CD4-positive, CD25-positive, alpha-beta regulatory T cell (primary cell): ENCODE measurements around the gene EIF4E1B. TPM values are rescaled to one million over a fixed set of nuclear protein-coding genes. Genes with fewer than 3 reads are reported as not detected.
"Not testable (repeated sequence)": the region's sequence is repeated elsewhere in the genome, so short reads cannot be mapped to it uniquely, and the experiment has no call there.

Source experiments
- ATAC-seq, 2 donors: fragments of 150-1000 bp; cut with Tn5 transposase; one replicate each; pipeline ENCODE4 v1.10.0; 2021; ENCODE audit warnings: low read depth in 2 of 2, moderate number of reproducible peaks in 2 of 2, moderate library complexity in 1 of 2
- DNase-seq, 3 donors: peaks; one replicate each; pipeline versions ENCODE4 v3.0.0 to v3.0.0-alpha.2; 2012 to 2022; ENCODE audit warnings: mixed read lengths in 1 of 3
- H3K27ac ChIP-seq: one replicate; pipeline ENCODE4 v1.7.0; 2013; ENCODE audit warnings: mild to moderate bottlenecking, low read length; ENCODE audit not compliant: insufficient read depth, poor library complexity, severe bottlenecking
- H3K27me3 ChIP-seq: one replicate; pipeline ENCODE4 v1.7.0; 2013; ENCODE audit warnings: low read length; ENCODE audit not compliant: control insufficient read depth, insufficient read depth
- H3K36me3 ChIP-seq: one replicate; pipeline ENCODE4 v1.7.0; 2013; ENCODE audit warnings: mild to moderate bottlenecking, low read length, moderate library complexity; ENCODE audit not compliant: control insufficient read depth, insufficient read depth
- H3K4me1 ChIP-seq: 2 replicates; pipeline ENCODE4 v1.7.0; 2013; ENCODE audit warnings: mild to moderate bottlenecking, low read length; ENCODE audit not compliant: insufficient read depth, control insufficient read depth, poor library complexity, severe bottlenecking
- H3K4me3 ChIP-seq: one replicate; pipeline ENCODE4 v1.7.0; 2013; ENCODE audit warnings: low read depth, mild to moderate bottlenecking, low read length, moderate library complexity
- H3K9me3 ChIP-seq, 2 experiments: 1 replicate in 1 of 2; 2 replicates in 1 of 2; pipeline ENCODE4 v1.7.0; 2013; ENCODE audit warnings: low read length in 2 of 2, mild to moderate bottlenecking in 1 of 2, moderate library complexity in 1 of 2; ENCODE audit not compliant: control insufficient read depth in 2 of 2
- H3K27ac Mint-ChIP-seq, 3 donors: one replicate each; pipeline ENCODE4 v1.8.0; 2020 to 2022; ENCODE audit warnings: mild to moderate bottlenecking in 3 of 3, mixed read lengths in 3 of 3, moderate library complexity in 2 of 3
- H3K27me3 Mint-ChIP-seq: one replicate; pipeline ENCODE4 v1.8.0; 2022; ENCODE audit warnings: mild to moderate bottlenecking, mixed read lengths
- H3K36me3 Mint-ChIP-seq: one replicate; pipeline ENCODE4 v1.8.0; 2020; ENCODE audit warnings: mixed read lengths
- H3K4me1 Mint-ChIP-seq, 4 donors: one replicate each; pipeline ENCODE4 v1.8.0; 2020 to 2022; ENCODE audit warnings: mixed read lengths in 4 of 4, mild to moderate bottlenecking in 1 of 4
- H3K4me3 Mint-ChIP-seq, 4 donors: one replicate each; pipeline ENCODE4 v1.8.0; 2020 to 2022; ENCODE audit warnings: mild to moderate bottlenecking in 4 of 4, mixed read lengths in 4 of 4, moderate library complexity in 3 of 4
- H3K9me3 Mint-ChIP-seq, 7 donors: one replicate each; pipeline ENCODE4 v1.8.0; 2020 to 2022; ENCODE audit warnings: mixed read lengths in 7 of 7, mild to moderate bottlenecking in 3 of 7, moderate library complexity in 2 of 7
- polyA plus RNA-seq, 4 donors: library from polyadenylated mRNA; unstranded; fragments of 300-500 nt; fragmentation: Illumina TruSeq; gene quantifications; one replicate each; pipeline ENCODE4 v1.2.3, GENCODE V29; 2021
- total RNA-seq: library from RNA; stranded (reverse); gene quantifications from one replicate; pipeline ENCODE4 v1.2.3, GENCODE V29; 2022

Gene EIF4E1B
- total and polyA plus RNA-seq, 5 donors from 2014 or later = not detected

DNA sequence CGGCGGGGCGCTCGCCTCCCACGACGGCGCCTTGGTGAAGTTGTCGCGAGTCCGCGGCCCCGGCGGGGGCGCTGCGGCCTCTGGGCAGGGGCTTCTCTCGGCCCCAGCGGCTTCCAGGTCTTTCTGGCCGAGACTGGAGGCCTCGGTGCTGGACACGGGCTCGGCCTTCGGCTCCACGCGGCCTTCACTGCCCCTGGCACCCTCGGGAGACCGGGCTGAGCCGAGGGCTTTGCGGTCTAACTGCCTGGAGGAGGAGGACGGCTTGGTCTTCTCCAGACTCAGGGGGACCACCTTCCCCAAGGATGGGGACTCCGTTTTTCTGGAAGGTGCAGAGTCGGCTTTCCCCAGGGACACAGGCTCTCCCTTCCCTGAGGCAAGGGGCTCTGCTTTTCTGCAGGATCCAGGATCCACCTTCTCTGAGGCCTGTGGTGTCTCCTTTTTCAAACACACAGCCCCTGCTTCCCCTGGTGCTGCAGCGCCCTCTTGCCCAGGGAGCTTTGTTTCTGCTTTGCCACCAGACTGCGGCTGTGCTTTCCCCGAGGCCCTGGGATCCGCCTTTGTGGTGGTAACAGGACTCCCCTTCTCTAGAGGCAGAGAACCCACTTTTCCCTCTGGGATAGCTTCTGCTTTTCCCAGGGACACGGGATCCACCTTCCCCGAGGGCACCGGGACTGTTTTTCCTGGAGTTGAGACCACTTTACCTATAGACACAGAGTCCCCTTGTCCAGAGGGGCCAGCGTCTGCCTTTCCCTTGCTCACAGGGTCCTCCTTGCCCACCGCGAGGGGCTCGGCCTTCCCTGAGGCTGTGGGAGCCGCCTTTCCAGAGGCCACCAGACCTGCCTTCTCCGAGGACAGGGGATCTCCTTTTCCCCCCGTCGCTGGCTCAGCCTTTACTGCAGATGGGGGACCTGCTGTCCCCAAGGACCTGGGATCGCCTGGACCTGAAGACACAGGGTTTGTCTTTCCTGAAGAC is 32.8 kb upstream of the EIF4E1B start:
- H3K27ac ChIP-seq = no peak overlapping the region
- no peaks in the 10 kb centered on the region for H3K27me3 Mint-ChIP-seq
- peak in 1 of 3 donors; percentile 27 for DNase-seq

DNA sequence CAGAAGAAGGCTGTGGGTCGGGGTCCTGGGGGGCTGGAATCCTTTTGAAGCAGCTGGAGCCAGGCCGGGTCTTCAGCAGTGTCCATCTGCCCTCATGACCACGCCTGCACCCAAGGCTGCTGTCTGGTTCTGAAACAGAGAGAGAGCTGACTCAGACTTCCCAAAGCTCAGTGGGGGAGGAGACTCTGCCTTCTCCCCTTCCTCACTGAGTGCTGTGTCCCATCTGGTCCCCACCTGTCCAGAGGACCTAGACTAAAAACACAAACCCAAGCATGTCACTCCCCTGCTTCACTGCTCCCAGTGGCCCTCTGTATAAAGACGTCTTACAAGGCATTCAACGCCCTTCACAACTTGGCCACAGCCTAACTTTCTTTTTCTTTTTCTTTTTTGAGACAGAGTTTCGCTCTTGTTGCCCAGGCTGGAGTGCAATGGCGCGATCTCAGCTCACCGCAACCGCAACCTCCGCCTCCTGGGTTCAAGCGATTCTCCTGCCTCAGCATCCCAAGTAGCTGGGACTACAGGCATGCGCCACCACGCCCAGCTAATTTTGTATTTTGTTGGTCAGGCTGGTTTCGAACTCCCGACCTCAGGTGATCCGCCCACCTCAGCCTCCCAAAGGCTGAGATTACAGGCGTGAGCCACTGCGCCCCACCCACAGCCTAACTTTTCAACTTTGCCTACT is 30.6 kb upstream of the EIF4E1B start:
- H3K9me3 Mint-ChIP-seq, DNase-seq, H3K27ac Mint-ChIP-seq, H3K36me3 Mint-ChIP-seq, H3K36me3 ChIP-seq, H3K4me3 ChIP-seq, H3K27me3 Mint-ChIP-seq, ATAC-seq, H3K4me1 ChIP-seq, H3K27ac ChIP-seq, H3K9me3 ChIP-seq, H3K27me3 ChIP-seq: not testable (repeated sequence)
- H3K4me3 Mint-ChIP-seq = peak overlapping the region in 1 of 4 donors; percentile 36
- peaks cover 0 to 12% (median 0%) of the 10 kb centered on the region in 4 donors for H3K4me1 Mint-ChIP-seq

More for the DNA sequence above, 32.8 kb upstream of the EIF4E1B start:
- Mint-ChIP-seq H3K9me3 (peaks cover 0 to 1% (median 0%) of the 10 kb centered on the region in 7 donors), H3K27ac (no peak overlapping the region), H3K4me1 (peaks cover 0 to 9% (median 2%) of the 10 kb centered on the region in 4 donors), H3K36me3 (no peaks in the 10 kb centered on the region), H3K4me3 (peak overlapping the region; percentile 25 to 58 (median 51))
- Histone ChIP-seq H3K27me3 (no peaks in the 10 kb centered on the region), H3K36me3 (no peaks in the 10 kb centered on the region), H3K4me1 (peaks cover 8% of the 10 kb centered on the region), H3K9me3 (no peaks in the 10 kb centered on the region), H3K4me3 (no peak overlapping the region)
- no peak for ATAC-seq

DNA sequence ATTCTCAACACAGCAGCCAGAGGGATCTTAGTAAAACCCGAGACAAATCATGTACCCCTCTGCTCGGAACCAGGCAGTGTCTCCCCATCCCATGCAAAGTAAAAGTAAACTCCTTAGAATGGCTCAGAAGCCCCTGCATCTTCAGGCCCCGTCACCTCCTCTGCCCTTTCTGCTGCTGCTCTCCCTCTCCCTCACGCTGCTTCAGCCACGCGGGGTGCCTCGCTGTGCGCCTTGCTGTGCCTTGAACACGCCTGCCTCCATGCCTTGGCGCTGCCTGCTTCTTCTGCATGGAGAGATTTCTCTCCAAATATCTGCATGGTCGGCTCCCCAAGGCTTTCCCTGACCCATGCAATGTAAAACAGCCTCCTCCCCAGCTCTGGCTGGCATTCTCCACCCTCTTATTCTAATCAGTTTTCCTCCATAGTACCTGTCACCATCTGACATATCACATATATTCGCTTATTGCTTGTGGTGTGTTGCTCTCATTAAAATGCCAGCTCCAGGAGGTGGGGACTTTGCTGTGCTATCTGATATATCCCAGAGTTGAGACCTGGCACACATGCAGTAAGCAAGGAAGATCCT is 28.5 kb upstream of the EIF4E1B start:
- no peaks in the 10 kb centered on the region for H3K4me1 ChIP-seq
- DNase-seq = no peak
- ATAC-seq = no peak

DNA sequence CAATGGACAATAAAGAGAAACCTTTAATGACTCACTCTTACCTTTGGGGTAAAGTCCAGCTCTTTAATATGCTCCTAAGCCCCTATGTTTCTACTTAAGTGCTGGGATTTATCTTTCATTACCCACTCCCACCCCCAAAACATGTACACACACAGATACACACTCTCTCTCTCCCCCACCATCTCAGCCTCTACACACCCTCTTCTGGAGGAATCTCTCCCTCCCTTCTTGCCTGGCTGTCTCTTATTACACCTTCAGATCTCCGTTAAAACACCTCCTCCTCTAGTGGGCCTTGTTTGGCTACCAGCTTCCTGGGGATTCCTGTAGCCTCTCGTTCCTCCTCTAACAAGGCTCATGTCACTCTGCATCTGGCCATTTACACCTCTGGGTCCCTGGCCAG is 27.4 kb upstream of the EIF4E1B start:
- Mint-ChIP-seq H3K27ac (no peak overlapping the region), H3K9me3 (no peaks in the 10 kb centered on the region), H3K4me3 (peak overlapping the region in 1 of 4 donors; percentile 30), H3K4me1 (peaks cover 0 to 3% (median 0%) of the 10 kb centered on the region in 4 donors), H3K27me3 (peaks cover 5% of the 10 kb centered on the region), H3K36me3 (no peaks in the 10 kb centered on the region)
- no peaks in the 10 kb centered on the region for H3K27me3 ChIP-seq
- no peaks in the 10 kb centered on the region for H3K4me1 ChIP-seq
- H3K36me3 ChIP-seq = no peaks in the 10 kb centered on the region
- ATAC-seq = no peak
- DNase-seq = no peak
- H3K27ac ChIP-seq = no peak overlapping the region
- no peak overlapping the region for H3K4me3 ChIP-seq
- no peaks in the 10 kb centered on the region for H3K9me3 ChIP-seq

More for the DNA sequence above, 28.5 kb upstream of the EIF4E1B start:
- H3K4me3 Mint-ChIP-seq = peak overlapping the region in 1 of 4 donors; percentile 29
- H3K27me3 Mint-ChIP-seq = no peaks in the 10 kb centered on the region
- H3K27ac ChIP-seq = no peak overlapping the region
- peak overlapping the region in 1 of 3 donors; percentile 44 for H3K27ac Mint-ChIP-seq
- peaks cover 0 to 3% (median 0%) of the 10 kb centered on the region in 4 donors for H3K4me1 Mint-ChIP-seq
- no peaks in the 10 kb centered on the region for H3K36me3 Mint-ChIP-seq
- no peaks in the 10 kb centered on the region for H3K27me3 ChIP-seq
- H3K9me3 Mint-ChIP-seq = no peaks in the 10 kb centered on the region
- no peak overlapping the region for H3K4me3 ChIP-seq
- H3K9me3 ChIP-seq = no peaks in the 10 kb centered on the region
- H3K36me3 ChIP-seq = no peaks in the 10 kb centered on the region

DNA sequence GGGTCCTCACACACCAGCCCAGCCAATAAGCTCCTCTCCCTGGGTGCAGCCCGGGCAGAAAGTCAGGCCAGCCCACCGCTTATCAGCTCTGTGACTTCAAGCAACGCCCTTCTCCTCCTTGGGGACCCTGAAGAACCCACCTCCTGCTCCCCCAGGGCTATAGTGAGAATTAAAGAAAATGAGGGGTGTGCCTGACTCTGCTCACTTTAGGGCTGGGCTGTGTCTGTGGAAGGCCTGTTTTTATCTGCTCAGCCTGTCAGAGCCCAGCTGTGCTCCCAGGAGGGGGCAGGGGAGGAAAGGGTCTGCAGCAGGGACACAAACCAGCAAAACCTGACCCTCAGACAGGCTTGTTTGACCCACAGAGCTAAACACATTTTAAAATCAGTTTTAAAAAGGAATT is 24.4 kb upstream of the EIF4E1B start:
- no peaks in the 10 kb centered on the region for H3K36me3 Mint-ChIP-seq
- no peak overlapping the region for H3K4me3 ChIP-seq
- peaks cover 3% of the 10 kb centered on the region for H3K27me3 ChIP-seq
- H3K9me3 ChIP-seq = no peaks in the 10 kb centered on the region
- DNase-seq (no peak), ATAC-seq (no peak)
- H3K36me3 ChIP-seq = no peaks in the 10 kb centered on the region
- no peak overlapping the region for H3K27ac Mint-ChIP-seq
- peaks cover 0 to 2% (median 0%) of the 10 kb centered on the region in 7 donors for H3K9me3 Mint-ChIP-seq
- no peak overlapping the region for H3K27ac ChIP-seq
- H3K4me1 ChIP-seq = peaks cover 11% of the 10 kb centered on the region
- peaks cover 0 to 15% (median 9%) of the 10 kb centered on the region in 4 donors for H3K4me1 Mint-ChIP-seq
- H3K27me3 Mint-ChIP-seq = peaks cover 16% of the 10 kb centered on the region
- peak overlapping the region in 2 of 4 donors; percentile 16 to 32 for H3K4me3 Mint-ChIP-seq

DNA sequence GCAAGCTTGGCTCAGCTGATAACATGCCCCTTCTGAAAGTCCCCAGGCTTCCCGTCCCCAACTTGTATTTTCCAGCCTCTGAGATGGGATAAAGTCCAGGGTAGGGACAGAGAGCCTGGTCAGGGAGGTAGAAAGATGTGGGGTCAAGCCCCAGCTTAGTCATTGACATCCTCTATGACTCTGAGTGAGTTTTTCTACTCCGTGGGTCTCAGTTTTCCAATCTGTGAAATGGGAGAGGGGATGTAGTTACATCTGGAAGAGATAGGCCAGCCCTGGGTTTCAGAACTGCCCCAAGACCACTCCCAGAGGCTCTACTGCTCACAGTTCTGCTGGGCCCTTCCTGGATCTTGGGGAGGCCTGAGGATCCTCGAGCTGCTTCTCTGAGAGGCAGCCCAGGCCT is 23.6 kb upstream of the EIF4E1B start:
- Mint-ChIP-seq H3K9me3 (peaks cover 0 to 2% (median 0%) of the 10 kb centered on the region in 7 donors), H3K36me3 (no peaks in the 10 kb centered on the region), H3K27me3 (peaks cover 22% of the 10 kb centered on the region), H3K27ac (no peak overlapping the region), H3K4me3 (peak overlapping the region in 1 of 4 donors; percentile 68), H3K4me1 (peaks cover 0 to 16% (median 10%) of the 10 kb centered on the region in 4 donors)
- DNase-seq (no peak), ATAC-seq (no peak)
- H3K36me3 ChIP-seq = no peaks in the 10 kb centered on the region
- H3K27me3 ChIP-seq = peaks cover 3% of the 10 kb centered on the region
- no peak overlapping the region for H3K27ac ChIP-seq
- H3K4me1 ChIP-seq = peaks cover 11% of the 10 kb centered on the region
- no peak overlapping the region for H3K4me3 ChIP-seq
- no peaks in the 10 kb centered on the region for H3K9me3 ChIP-seq

DNA sequence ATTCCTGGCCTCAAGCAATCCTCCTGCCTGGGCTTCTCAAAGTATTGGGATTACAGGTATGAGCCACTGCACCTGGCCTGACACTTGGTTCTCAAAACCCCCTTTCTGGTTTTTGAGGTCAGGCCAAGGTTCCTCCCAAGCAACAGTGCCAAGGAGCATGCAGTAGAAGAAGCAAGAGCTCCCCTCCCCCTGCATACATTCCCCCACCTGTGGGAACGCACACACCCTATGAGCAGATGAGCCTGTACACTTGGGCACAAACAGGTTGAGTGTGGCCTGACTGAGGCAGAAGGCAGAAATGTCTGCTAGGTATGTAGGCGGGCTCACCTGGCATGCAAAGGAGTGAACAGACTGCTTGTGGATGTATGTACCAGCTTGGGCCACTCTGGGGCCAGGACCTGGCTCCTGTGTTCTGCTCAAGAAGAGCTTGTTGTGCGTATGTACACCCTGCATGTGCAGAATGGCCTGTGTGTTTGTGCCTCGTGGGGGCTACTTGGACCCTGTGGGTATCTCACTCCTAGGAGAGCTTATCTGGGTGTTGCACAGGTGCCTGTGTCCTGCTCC is 22.3 kb upstream of the EIF4E1B start:
- Mint-ChIP-seq H3K4me1 (peaks cover 0 to 15% (median 10%) of the 10 kb centered on the region in 4 donors), H3K4me3 (peak overlapping the region; percentile 87 to 91 (median 88)), H3K27ac (no peak overlapping the region), H3K9me3 (peaks cover 0 to 3% (median 0%) of the 10 kb centered on the region in 7 donors), H3K27me3 (peaks cover 26% of the 10 kb centered on the region), H3K36me3 (no peaks in the 10 kb centered on the region)
- Histone ChIP-seq H3K27me3 (peaks cover 7% of the 10 kb centered on the region), H3K4me3 (no peak overlapping the region), H3K36me3 (no peaks in the 10 kb centered on the region), H3K27ac (no peak overlapping the region), H3K4me1 (peaks cover 11% of the 10 kb centered on the region), H3K9me3 (no peaks in the 10 kb centered on the region)
- DNase-seq (no peak), ATAC-seq (no peak)
